K562 (cell line): ENCODE data around the gene STK32C. TPM values are rescaled to one million over a fixed set of nuclear protein-coding genes. Genes with fewer than 3 reads are reported as not detected.

Experiments used
- FOXA3 ChIP-seq, 2 experiments: fragments of 450-650 bp in 1 of 2; sonication (generic) in 1 of 2; formaldehyde crosslinking; IDR thresholded peaks in 1 of 2; conservative IDR thresholded peaks in 1 of 2; 2 replicates each; pipeline versions ENCODE4 v1.4.0 to v1.8.0; 2020 to 2022; ENCODE audit warnings: mild to moderate bottlenecking in 2 of 2, missing genetic modification reagents in 1 of 2
- NCOR1 ChIP-seq: fragments of 450-650 bp; IDR thresholded peaks from 2 replicates; pipeline ENCODE4 v1.6.1; 2016; ENCODE audit warnings: mild to moderate bottlenecking, moderate library complexity
- NR2F6 ChIP-seq: fragments of 450-650 bp; formaldehyde crosslinking; IDR thresholded peaks from 2 replicates; pipeline ENCODE4 v1.4.0; 2020; ENCODE audit warnings: mild to moderate bottlenecking
- SMAD4 ChIP-seq: fragments of 250-450 bp; sonication (Bioruptor Pico); conservative IDR thresholded peaks from 2 replicates; pipeline ENCODE4 v1.8.0; 2021; ENCODE audit warnings: inconsistent platforms, mild to moderate bottlenecking, moderate library complexity
- SREBF1 ChIP-seq: fragments of 150-350 bp; IDR thresholded peaks from 2 replicates; pipeline ENCODE4 v1.6.1; 2014; ENCODE audit warnings: antibody characterized with exemption, low read depth, low read length, borderline replicate concordance
- THRAP3 ChIP-seq: fragments of 450-650 bp; IDR thresholded peaks from 2 replicates; pipeline ENCODE4 v1.6.1; 2016; ENCODE audit warnings: mild to moderate bottlenecking, inconsistent platforms, borderline replicate concordance
- polyA plus RNA-seq, 8 experiments: library from polyadenylated mRNA; depleted of rRNA in 4 of 8; stranded (reverse) in 5 of 8; unstranded in 3 of 8; fragments of >200 nt; fragmentation: Nextera tagmentation in 2 of 8; fragmentation: Illumina TruSeq in 1 of 8; extraction: Ambion mirVana in 2 of 8; extraction: Trizol in 1 of 8; gene quantifications; 2 replicates each; pipeline versions ENCODE4 v1.2.1 to v1.2.3, GENCODE V29; 2011 to 2014; ENCODE audit warnings: inconsistent platforms in 1 of 8, missing spikeins in 1 of 8
- total RNA-seq, 7 experiments: library from RNA; depleted of rRNA in 6 of 7; stranded (reverse); fragments of >200 nt in 6 of 7; fragmentation: Illumina TruSeq in 2 of 7; extraction: Trizol in 2 of 7; gene quantifications; 2 replicates each; pipeline versions ENCODE4 v1.2.1 to v1.2.3, GENCODE V29; 2011 to 2021; ENCODE audit warnings: low replicate concordance in 1 of 7
- TF ChIP-seq, protein P1 (sequence below), 2 experiments: fragments of 450-650 bp in 1 of 2; sonication (generic) in 1 of 2; formaldehyde crosslinking in 1 of 2; IDR thresholded peaks; 2 replicates each; pipeline versions ENCODE4 v1.7.1 to v1.9.0; 2016 to 2022; ENCODE audit warnings: inconsistent platforms in 1 of 2, mild to moderate bottlenecking in 1 of 2, missing genetic modification reagents in 1 of 2

The STK32C gene
- total and polyA plus RNA-seq, 9 of the 15 experiments (the other 6 are each of a cell fraction or from before 2014, with no cell fraction given) = 1.5 to 20.9 (median 6.5) TPM

DNA sequence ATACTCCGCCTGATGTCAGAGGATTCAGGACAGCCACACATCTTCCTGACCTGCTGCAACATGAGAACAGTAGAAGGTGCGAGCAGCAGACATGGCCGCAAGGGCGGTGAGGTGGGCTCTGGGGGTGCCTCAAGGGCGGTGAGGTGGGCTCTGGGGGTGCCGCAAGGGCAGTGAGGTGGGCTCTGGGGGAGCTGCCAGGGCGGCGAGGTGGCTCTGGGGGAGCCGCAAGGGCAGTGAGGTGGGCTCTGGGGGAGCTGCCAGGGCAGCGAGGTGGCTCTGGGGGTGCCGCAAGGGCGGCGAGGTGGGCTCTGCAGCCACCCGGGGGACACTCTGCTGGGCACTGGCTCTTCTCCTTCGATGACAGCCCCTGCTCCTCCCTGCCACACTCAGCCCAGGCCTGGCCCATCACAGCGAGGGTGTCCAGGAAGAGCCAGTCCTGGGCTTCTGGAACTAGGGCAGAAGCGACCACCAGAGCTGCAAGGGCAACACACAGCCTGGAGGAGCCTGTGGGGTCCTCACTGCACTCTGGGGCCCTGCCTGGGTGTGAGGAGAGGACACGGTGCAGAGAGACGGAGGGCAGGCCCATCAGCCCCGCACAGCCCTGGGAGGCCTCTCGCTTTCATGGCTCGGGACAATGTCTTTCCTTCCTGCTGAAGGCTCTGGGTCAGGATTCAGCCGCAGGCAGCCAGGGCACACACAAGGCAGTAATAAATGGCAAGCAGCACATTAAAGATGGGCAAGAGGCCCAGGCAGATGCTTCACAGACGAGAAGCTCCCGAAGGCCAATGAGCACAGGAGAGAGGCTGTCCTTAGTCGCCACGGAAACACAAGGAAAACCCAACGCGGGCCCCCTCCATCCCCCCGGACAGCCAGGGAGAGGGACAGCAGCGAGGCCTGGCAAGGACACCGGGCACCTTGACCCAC, 42.5 kb downstream of the STK32C start (continued):
- TF ChIP-seq, protein P1, sequence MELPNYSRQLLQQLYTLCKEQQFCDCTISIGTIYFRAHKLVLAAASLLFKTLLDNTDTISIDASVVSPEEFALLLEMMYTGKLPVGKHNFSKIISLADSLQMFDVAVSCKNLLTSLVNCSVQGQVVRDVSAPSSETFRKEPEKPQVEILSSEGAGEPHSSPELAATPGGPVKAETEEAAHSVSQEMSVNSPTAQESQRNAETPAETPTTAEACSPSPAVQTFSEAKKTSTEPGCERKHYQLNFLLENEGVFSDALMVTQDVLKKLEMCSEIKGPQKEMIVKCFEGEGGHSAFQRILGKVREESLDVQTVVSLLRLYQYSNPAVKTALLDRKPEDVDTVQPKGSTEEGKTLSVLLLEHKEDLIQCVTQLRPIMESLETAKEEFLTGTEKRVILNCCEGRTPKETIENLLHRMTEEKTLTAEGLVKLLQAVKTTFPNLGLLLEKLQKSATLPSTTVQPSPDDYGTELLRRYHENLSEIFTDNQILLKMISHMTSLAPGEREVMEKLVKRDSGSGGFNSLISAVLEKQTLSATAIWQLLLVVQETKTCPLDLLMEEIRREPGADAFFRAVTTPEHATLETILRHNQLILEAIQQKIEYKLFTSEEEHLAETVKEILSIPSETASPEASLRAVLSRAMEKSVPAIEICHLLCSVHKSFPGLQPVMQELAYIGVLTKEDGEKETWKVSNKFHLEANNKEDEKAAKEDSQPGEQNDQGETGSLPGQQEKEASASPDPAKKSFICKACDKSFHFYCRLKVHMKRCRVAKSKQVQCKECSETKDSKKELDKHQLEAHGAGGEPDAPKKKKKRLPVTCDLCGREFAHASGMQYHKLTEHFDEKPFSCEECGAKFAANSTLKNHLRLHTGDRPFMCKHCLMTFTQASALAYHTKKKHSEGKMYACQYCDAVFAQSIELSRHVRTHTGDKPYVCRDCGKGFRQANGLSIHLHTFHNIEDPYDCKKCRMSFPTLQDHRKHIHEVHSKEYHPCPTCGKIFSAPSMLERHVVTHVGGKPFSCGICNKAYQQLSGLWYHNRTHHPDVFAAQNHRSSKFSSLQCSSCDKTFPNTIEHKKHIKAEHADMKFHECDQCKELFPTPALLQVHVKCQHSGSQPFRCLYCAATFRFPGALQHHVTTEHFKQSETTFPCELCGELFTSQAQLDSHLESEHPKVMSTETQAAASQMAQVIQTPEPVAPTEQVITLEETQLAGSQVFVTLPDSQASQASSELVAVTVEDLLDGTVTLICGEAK (IDR thresholded peaks at IDR 0.05) = no peak
- TF ChIP-seq, protein P1 (CRISPR knock-in tag; IDR thresholded peaks at IDR 0.05) = no peak
- TF ChIP-seq SREBF1 = no peak
- TF ChIP-seq FOXA3 (CRISPR knock-in tag; conservative IDR thresholded peaks at IDR 0.05 in 1 of 2, IDR thresholded peaks at IDR 0.05 in 1 of 2) = no peak
- no peak for TF ChIP-seq THRAP3
- no peak for TF ChIP-seq NCOR1
- no peak for TF ChIP-seq SMAD4 (CRISPR knock-in tag)
- TF ChIP-seq NR2F6 (CRISPR knock-in tag) = no peak
